ENCODE measurements around the gene PLCL2. TPM values are rescaled to one million over a fixed set of nuclear protein-coding genes. Genes with fewer than 3 reads are reported as not detected.

Gene PLCL2
- total RNA-seq, 4 donors from 2014 or later: 0.95 to 4.8 (median 2.2) TPM

DNA sequence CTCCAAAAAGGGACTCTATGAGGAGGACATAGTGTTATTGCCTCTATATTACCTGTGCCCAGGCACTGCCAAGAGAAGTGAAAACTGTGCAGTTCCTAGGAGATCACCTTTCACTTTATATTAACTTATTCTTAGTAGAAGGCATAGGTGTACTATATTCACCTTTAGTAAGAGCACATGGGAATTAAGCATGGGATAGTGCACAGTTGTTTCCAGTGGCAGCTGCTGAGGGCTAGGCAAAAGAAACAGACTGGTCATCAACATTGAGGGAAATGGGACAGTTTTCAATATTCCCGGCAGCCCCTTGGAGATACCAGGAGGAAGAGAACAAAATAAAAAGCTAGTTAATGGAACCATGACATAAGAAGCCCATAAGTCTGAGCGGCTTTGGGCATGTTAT is 100.9 kb downstream of the PLCL2 start:
- Histone ChIP-seq H3K4me3 (no peak overlapping the region), H3K36me3 (no peaks in the 10 kb centered on the region), H3K27ac (no peak overlapping the region), H3K27me3 (no peaks in the 10 kb centered on the region), H3K9me3 (no peaks in the 10 kb centered on the region), H3K4me1 (no peaks in the 10 kb centered on the region)
- no peak for TF ChIP-seq POLR2A (IDR thresholded peaks at IDR 0.05)
- TF ChIP-seq, protein P1, sequence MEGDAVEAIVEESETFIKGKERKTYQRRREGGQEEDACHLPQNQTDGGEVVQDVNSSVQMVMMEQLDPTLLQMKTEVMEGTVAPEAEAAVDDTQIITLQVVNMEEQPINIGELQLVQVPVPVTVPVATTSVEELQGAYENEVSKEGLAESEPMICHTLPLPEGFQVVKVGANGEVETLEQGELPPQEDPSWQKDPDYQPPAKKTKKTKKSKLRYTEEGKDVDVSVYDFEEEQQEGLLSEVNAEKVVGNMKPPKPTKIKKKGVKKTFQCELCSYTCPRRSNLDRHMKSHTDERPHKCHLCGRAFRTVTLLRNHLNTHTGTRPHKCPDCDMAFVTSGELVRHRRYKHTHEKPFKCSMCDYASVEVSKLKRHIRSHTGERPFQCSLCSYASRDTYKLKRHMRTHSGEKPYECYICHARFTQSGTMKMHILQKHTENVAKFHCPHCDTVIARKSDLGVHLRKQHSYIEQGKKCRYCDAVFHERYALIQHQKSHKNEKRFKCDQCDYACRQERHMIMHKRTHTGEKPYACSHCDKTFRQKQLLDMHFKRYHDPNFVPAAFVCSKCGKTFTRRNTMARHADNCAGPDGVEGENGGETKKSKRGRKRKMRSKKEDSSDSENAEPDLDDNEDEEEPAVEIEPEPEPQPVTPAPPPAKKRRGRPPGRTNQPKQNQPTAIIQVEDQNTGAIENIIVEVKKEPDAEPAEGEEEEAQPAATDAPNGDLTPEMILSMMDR (IDR thresholded peaks at IDR 0.05): no peak
- no peak for DNase-seq
- WGBS, 2 donors: 92 to 100% methylated on average over 2 of the region's 2 CpGs
- intact Hi-C loops (cut with DNase I): no loop called here

- H3K9me3 ChIP-seq: no peaks in the 10 kb centered on the region
- no peak for DNase-seq
- H3K36me3 ChIP-seq: no peaks in the 10 kb centered on the region
- no peak overlapping the region for H3K27ac ChIP-seq
- 69 to 70% methylated on average over 4 of the region's 4 CpGs for WGBS, 2 donors
- H3K27me3 ChIP-seq: no peaks in the 10 kb centered on the region
- H3K4me3 ChIP-seq: no peak overlapping the region
- intact Hi-C loops (cut with DNase I): no loop called here
- TF ChIP-seq, protein P1 (IDR thresholded peaks at IDR 0.05): no peak
- no peak for TF ChIP-seq POLR2A (IDR thresholded peaks at IDR 0.05)
- H3K4me1 ChIP-seq: no peaks in the 10 kb centered on the region
Measured at GRCh38 chr3:16987141-16987540, 102.4 kb downstream of the PLCL2 start.

- no peak overlapping the region for H3K4me3 ChIP-seq
- no peaks in the 10 kb centered on the region for H3K36me3 ChIP-seq
- no peaks in the 10 kb centered on the region for H3K4me1 ChIP-seq
- WGBS, 2 donors: 100% methylated on average over 1 of the region's 1 CpG
- H3K9me3 ChIP-seq: no peaks in the 10 kb centered on the region
- no peak for TF ChIP-seq POLR2A (IDR thresholded peaks at IDR 0.05)
- TF ChIP-seq, protein P1 (IDR thresholded peaks at IDR 0.05): no peak
- intact Hi-C loops (cut with DNase I): no loop called here
- H3K27me3 ChIP-seq: no peaks in the 10 kb centered on the region
- H3K27ac ChIP-seq: no peak overlapping the region
- no peak for DNase-seq
Measured at GRCh38 chr3:16990163-16990562, 105.4 kb downstream of the PLCL2 start.

GRCh38 chr3:16992198-16992597 is 107.4 kb downstream of the PLCL2 start:
- H3K36me3 ChIP-seq: no peaks in the 10 kb centered on the region
- intact Hi-C loops (cut with DNase I): no loop called here
- 83 to 84% methylated on average over 3 of the region's 3 CpGs for WGBS, 2 donors

DNA sequence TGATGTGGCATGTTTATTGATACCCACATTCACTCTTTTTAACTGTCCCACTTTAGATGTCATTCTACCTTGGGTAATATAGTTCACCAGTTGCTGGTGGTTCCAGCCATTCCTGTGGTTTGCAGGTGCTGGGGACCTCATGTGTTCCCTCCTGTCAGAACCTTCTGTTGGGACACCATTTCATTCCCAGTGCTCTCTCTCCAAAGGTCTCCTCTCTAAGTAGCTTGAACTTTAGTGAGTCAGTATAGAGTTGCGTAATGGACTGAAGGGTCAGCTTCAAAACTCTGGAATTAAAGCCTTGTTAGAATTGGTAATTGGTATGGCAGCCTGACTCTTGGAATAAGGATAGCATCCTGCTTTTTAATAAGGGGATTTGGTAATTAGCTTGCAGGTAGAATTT is 108.5 kb downstream of the PLCL2 start:
- H3K4me1 ChIP-seq: no peaks in the 10 kb centered on the region
- no peaks in the 10 kb centered on the region for H3K9me3 ChIP-seq
- no peak overlapping the region for H3K4me3 ChIP-seq
- intact Hi-C loops (cut with DNase I): no loop called here
- H3K27me3 ChIP-seq: no peaks in the 10 kb centered on the region
- no peaks in the 10 kb centered on the region for H3K36me3 ChIP-seq
- H3K27ac ChIP-seq: no peak overlapping the region
- TF ChIP-seq, protein P1 (IDR thresholded peaks at IDR 0.05): no peak
- TF ChIP-seq POLR2A (IDR thresholded peaks at IDR 0.05): no peak
- DNase-seq: no peak
- WGBS, 2 donors: 100% methylated on average over 1 of the region's 1 CpG

More at GRCh38 chr3:16992198-16992597, 107.4 kb downstream of the PLCL2 start:
- H3K9me3 ChIP-seq: no peaks in the 10 kb centered on the region
- TF ChIP-seq, protein P1 (IDR thresholded peaks at IDR 0.05): no peak
- TF ChIP-seq POLR2A (IDR thresholded peaks at IDR 0.05): no peak
- H3K27ac ChIP-seq: no peak overlapping the region
- no peak for DNase-seq
- no peaks in the 10 kb centered on the region for H3K4me1 ChIP-seq
- H3K4me3 ChIP-seq: no peak overlapping the region
- H3K27me3 ChIP-seq: no peaks in the 10 kb centered on the region
